Measurements from ENCODE around the gene OR10Z1.

Gene OR10Z1, protein sequence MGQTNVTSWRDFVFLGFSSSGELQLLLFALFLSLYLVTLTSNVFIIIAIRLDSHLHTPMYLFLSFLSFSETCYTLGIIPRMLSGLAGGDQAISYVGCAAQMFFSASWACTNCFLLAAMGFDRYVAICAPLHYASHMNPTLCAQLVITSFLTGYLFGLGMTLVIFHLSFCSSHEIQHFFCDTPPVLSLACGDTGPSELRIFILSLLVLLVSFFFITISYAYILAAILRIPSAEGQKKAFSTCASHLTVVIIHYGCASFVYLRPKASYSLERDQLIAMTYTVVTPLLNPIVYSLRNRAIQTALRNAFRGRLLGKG

DNA sequence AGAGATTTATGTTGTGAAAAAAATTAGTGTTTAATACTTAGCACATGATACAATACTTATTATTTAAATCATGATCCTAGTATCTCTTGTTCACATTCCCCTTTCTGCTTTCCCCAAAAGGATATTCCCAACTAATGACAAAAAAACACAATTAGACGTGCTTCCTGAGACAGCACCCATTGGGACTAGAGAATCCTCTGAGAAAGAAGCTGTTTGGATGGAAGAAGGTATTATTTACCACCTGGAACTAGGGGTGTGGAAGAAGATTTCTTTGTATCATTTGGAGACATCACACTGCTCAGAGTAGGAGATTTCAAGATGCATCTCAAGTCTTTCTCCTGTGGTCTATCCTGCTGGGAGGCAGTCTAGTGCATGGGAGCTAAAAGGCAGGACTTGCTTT, at the start of gene OR10Z1:
Gene OR10Z1 (plus strand): TSS at position 301 of the 400 bp plus-strand sequence. CDS start 1,171 bp downstream, outside the sequence.
- DNase-seq (ENCODE audit: low read depth in 2 of 2): no peak

DNA sequence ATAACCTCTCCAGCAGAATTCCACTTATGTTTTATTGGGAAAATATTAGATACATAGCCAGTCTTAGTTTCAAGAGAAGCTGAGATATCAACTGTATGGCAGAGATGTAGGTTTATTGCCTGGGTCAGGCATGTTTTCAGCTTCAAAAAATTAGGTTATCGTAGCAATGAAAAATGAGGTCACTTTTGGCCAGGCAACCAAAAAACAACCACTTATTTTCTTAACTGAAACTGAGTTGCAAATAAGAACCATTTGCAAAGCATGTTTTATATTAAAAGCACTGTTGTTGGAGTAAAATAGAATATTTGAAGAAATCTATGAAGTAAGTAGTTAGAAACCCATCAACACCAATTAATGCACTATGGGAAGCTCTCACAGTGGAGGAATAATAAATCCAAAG, 45.4 kb upstream of the OR10Z1 start:
- DNase-seq (ENCODE audit: low read depth in 2 of 2): no peak

DNA sequence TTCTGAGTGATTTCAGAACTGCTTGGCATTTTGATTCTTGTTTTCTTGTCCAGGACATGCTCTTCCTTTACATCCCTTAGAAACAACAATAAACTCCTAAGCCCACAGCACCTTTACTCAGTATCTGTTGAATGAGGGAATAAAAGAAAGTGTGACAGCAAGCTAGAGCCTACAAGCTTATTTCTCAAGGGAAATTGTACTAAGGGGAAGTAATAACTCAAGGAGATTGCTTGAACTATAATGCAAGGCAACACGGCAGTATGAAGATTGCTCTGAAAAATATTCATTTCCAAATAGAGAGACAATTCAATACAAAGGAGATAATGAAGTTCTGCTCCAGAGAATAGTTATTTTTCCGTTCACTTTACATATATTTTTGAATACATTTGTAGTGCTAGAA, 41.2 kb upstream of the OR10Z1 start:
- DNase-seq (ENCODE audit: low read depth in 2 of 2): no peak

DNA sequence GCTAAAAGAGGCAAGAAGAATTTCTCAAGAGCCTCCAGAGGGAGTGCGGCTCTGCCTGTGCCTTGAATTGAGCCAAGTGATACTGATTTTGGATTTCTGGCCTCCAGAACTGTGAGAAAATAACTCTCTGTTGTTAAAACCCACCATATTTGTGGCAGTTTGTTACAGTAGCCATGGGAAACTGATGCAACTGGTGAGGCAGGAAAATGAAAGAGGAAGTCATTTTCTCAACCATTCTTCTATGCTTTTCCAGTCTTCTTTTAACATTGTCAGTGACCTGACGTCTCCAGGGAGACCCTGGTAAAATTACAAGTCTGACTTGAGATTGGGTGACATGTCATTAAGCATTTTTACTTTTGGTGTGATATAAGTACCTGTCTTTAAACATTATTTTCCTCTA, 40.5 kb upstream of the OR10Z1 start:
- DNase-seq (ENCODE audit: low read depth in 2 of 2): no peak

DNA sequence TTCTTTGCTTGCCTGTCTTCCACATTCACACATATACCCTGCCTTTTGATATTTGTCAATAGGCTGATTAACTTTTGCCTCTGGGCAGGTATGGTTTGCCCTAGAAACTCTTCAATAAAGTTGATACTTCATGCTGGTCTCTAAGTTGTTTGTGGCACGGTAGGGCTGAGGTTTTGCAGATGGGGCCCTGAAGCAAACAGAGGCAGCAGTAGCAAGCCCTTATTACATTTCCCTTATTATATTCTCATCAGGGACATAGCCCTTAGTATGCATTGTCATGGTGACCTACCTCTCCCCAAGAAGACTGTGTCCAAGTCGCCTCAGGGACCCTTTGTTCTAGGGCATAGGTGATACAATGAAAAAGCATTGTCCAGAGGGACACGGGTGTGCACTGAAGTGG, 34.6 kb upstream of the OR10Z1 start, which contains the start of gene OR6P1:
Gene OR6P1 (minus strand): TSS at position 101 of the 400 bp plus-strand sequence. CDS start 6,976 bp downstream, outside the sequence.
- no peak for DNase-seq (ENCODE audit: low read depth in 2 of 2)

DNA sequence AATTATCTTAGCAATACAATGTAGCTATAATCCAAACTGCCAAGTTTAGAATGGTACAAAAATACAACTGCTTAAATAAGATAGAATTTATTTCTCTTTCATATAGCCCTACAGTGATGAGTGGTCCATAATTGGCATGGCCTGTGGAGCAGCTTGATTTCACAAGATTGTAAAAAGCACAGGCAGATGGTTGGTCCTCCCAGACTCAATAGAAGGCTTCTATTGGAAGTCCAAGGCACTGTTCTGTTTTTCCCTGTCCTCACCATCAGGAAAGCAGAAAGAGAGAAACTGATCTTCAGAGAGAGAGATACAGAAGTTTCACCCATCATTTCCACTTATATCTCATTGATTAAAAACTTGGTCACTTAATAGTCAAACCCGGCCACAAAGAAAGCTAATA, 32.8 kb upstream of the OR10Z1 start:
- DNase-seq (ENCODE audit: low read depth in 2 of 2): no peak

DNA sequence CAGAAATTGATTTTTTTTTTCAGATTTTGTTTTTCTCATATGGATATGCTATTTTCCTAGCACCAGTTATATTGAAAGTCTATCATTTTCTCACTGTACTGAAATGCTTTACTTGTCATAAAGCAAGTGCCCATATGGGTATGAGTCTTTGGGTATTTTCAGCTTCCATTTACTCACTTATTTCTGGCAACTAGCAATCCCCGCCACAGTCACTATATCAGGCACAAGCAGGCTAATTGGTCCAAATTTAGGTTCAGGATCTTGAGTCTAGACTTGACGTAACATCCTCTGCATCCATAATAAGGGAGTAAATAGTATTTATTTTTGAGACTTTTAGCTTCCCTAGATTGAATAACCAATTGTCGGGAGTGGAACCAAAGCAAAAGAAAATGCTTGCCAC, 27.5 kb upstream of the OR10Z1 start:
- DNase-seq (ENCODE audit: low read depth in 2 of 2): no peak

DNA sequence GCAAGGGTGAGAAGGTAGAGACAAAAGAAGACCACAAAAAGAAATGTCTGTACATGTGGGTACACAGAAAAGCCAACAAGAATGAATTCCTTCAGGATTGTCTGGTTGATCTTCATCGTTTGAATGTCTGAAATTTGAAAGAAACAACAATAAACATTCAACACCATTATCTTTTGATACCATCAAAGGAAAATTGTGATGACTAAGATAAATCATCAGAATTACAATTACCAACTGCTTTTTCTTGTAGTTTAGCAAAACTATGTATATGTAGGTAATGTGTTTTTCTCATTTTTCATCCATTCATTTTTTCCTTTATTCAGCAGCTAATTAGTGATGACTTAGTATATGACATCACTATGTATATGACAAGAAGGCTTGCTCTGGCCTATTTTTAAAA, 25.3 kb upstream of the OR10Z1 start, which contains the start of gene OR10X1:
Gene OR10X1 (minus strand): TSS at position 167 of the 400 bp plus-strand sequence. CDS start 0 bp downstream, at position 167.
- DNase-seq (ENCODE audit: low read depth in 2 of 2): no peak

DNA sequence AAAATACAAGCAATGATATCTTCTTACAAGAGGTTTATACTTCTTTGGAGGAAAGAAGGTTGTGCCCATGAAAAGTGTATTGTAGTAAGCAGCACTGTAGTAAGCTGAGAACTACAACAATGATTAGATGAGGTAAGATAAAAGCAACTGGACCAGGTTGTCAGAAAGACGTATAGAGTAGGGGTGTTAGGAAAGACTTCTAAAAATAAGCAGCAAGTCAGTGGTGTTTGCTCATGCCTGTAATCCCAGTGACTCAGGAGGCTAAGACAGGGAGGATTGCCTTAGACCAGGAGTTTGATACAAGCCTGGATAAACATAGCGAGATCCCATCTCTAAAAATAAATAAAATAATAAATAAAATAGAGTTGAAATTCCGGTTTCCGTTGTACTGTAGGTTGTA, 21.1 kb upstream of the OR10Z1 start:
- DNase-seq (ENCODE audit: low read depth in 2 of 2): no peak

DNA sequence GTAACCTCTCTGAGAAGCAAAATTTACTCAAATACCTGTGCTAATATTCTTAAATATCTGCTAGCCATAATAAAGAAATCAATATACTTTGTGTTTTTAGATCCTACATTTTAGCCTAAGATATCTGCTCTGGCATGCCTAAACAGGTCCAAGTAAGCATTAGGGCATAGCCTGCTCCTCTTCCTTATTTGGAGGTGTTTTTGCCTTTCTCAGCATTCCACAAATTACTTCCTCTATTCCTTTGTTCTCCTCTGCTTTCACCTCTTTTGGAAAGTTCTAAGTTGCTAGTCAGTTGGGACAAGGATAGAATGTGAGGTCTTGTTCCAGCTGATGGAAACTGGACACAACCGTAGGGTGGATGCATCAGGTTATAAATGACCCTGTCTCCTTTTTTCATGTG, 18.1 kb upstream of the OR10Z1 start:
- DNase-seq (ENCODE audit: low read depth in 2 of 2): no peak

DNA sequence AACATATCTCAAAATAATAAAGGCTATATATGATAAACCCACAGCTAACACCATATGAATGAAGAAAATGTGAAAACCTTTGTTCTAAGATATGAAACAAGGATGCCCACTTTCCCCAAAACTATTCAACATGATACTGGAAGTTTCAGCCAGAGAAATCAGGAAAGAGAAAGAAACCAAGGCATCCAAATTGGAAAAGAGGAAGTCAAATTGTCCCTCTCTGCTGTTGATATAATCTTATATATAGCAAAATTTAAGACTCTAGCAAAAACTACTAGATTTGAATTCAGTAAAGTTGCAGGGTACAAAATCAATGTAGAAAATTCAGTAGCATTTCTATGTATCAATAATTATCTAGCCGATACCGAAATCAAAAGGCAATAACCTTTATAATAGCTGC, 4.3 kb upstream of the OR10Z1 start:
- no peak for DNase-seq (ENCODE audit: low read depth in 2 of 2)

DNA sequence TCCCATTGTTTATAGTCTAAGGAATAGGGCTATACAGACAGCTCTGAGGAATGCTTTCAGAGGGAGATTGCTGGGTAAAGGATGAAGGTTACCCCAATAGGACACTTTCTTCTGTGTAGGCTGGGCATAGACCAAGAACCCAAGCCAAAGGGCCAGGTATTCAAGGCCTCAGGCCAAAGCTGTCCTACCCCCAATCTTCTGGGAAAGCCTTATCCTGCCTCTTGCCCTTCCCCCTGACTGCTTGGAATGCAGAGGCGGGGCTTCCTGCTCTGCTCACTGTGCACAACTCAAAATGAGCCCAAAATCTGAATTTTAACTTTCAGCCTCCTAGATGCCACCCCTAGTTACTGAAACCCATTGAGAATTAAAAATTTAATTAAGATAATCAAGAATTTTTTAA, 2.2 kb downstream of the OR10Z1 start:
- DNase-seq (ENCODE audit: low read depth in 2 of 2): no peak

DNA sequence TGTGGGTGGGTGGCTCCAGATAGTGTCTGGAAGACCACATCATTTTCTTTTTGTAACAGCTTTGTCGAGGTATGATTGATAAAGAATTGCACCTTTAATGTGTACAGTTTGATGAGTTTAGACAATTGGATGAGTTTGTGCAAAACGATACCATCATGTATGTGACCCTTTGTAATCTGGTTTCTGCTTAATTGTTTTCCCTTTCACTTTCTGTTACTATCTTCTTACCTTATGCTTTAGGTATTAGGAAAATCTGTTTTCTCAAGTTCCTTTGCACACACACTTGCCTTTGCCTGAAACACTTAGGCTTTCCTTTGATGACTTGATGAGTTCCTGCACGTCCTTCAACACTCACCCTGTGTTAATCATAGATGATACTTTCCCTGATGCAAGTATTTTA, 6.8 kb downstream of the OR10Z1 start:
- DNase-seq (ENCODE audit: low read depth in 2 of 2): no peak

DNA sequence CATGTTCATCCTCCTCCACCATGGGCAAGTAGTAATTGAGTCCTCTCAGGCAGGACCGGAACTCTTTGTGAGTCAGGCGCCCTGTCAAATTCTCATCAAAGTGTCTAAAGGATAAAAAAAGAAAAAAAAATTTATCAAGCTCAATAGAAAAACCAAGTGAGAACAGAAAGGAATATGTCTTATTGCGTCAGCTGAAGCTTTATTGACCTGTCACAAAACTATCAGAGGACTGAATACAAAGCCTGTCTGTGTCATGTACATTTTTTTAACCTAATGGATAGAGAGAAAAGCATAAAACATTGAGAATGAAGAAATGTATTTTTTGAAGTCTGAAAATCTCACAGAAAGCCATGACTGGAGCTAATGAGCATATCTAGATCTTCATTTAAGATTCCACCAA, 8.7 kb downstream of the OR10Z1 start:
- no peak for DNase-seq (ENCODE audit: low read depth in 2 of 2)

DNA sequence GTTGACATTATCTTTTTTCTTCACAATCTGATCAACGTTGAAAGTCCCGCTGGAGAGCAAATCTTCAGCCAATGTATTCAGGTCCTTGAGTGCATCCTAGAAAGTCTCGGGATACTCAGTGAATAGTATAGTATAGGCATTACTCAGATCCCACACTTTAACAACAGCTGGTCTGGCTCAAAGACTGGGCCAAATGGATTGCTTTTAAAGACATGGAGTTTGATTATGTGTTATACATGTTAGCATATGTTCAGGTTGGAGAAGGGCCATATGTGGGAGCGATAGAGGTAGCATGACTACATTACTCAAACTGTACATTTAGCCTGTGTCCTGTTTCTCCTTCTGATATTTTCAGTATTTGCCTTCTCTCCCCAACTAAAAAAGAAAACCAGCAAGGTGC, 33.1 kb downstream of the OR10Z1 start:
- DNase-seq (ENCODE audit: low read depth in 2 of 2): no peak

DNA sequence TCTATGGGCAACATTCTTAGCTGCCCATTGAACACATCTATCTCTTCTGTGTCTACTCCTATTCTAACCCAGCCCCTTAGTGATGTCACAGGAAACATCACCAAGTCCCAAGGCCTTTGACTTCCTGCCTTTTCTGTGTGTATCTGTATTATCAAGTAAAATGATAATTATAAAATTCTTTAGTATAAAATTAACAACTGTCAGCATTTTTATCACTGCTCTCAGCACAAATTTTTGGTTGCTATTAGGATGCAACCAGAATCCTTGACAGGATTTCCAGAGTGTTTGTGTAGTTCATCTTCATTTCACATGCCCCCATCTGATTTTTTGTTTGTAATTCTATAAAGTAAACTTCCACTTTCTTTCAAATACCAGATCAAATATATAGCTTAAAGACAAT, 33.8 kb downstream of the OR10Z1 start:
- no peak for DNase-seq (ENCODE audit: low read depth in 2 of 2)

DNA sequence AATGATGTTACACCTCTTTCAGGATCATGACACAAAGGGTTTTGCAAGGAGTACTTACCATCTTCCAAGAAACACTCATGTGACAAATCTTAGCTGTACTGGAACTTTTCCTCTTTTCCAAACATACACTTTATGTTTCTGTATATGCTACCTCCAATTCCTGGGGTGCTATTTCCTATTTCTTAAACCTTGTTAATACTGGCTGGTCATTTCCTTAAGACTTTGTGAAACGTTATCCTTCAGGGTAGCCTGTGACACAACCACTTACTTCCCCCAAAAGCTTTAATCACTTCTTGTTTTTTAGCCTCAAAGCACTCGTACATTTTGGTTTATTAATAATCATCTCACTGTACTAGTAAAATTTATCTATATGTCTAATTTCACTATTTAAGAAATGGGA, 39.4 kb downstream of the OR10Z1 start:
- no peak for DNase-seq (ENCODE audit: low read depth in 2 of 2)

DNA sequence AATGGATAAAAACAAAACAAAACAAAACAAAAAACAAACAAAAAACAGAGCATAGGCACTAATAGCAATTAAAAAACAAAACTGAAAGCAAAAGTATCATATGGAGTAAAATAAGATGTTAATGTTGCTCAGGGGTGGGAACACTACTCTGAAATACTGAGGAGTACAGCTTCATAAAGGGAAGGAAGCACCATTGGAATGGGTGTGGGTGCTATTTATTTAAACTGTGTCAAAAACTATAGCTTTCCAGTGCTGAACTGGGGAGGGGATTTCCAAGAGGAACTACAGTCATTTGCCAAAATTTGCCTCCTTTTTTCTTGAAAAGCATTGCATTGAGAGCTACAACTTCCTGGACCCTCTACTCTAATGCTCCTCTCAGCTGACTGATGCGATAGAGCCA, 41.4 kb downstream of the OR10Z1 start:
- no peak for DNase-seq (ENCODE audit: low read depth in 2 of 2)

DNA sequence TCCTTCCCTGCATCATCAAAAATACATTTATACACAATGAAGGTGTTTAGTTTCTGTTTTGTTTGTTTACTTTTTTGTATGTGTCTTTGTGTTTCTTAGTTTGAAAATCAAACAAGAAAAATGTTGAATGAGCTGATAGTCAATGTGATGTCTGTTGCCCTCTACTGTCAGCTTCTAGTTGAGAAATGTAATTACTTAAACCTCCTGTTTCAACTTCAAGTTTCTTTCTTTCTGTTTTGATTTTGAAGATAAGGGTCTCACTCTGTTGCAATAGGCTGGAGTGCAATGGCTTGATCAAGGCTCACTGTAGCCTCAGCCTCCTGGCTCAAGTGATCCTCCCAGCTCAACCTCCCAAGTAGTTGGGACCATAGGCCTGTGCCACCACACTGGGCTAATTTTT, 44.0 kb downstream of the OR10Z1 start:
- no peak for DNase-seq (ENCODE audit: low read depth in 2 of 2)

DNA sequence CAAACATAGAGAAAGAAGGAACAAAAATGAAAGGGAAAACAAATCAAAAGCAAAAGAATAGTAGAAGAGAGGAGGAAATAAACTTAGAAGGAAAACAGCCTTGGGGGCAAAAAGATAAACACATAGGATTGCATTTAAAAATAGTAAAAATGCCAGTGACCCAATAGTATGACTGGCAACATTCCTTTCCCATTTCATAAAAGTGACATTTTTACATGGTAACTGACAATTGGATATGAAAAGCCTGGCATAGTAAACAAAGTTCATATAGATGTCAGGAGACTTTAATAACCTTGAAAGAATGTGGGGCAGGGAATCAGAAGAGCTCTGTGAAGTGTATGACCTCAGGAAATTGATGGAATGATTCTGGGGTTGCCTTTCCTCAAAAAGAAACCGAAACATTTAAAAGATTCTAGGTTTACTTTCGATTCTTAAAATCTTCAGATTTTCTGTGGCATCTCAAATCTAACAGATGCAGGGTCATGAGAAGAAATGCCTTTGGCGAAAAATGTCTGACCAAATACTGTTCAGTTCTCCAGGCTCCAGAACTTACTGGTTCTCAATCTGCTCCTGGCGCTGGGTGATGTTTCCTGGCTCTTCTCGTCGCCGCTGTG, 47.8 kb downstream of the OR10Z1 start:
- no peak for DNase-seq (ENCODE audit: low read depth in 2 of 2)

DNA sequence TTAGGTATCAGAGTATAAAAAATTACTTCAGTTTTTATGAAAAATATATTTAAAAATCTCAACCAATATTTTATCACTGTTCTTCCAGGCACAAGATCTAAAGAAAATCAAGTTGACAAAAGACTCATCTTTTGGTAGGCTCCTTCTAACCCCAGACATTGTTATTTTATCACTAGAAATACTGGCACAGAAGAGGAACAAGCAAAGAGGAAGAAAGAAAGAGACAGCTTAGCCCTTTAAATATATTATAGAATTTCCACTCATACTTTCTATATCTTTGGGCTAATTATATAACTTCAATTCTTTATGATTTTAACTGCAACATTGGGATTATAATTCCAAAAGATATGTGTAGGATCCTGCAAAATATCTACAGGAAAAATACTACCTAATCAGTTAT, 49.0 kb downstream of the OR10Z1 start:
- no peak for DNase-seq (ENCODE audit: low read depth in 2 of 2)

DNA sequence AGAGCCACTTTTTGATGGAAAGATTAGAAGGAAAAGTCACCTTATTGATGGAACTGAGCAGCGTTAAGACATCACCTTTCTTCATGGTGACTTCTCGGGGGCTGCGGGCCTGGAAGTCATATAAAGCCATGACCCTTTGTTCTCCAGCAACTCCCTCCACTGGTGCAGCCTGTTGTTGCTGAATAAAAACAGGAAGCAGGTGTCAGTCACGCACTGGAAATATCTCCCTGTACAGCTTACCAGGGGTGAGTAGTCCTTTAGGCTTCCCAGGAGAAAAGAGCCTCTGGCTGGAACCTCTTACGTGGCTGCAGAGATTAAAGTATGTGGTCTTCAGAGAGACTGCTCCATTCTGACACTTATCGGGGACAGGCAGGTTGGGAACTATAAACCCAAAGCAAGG, 49.5 kb downstream of the OR10Z1 start:
- DNase-seq (ENCODE audit: low read depth in 2 of 2): no peak

All from stimulated activated CD4-positive, alpha-beta T cell treated with anti-CD3 and anti-CD28 coated beads, Interleukin-1b, Interleukin-23, amount 100 ng/mL, for 1 hour (primary cell).